HEK293T (cell line): ENCODE data around the gene CYP24A1.

Source experiments
- BHLHE40 ChIP-seq: fragments of 450-650 bp; IDR thresholded peaks from 2 replicates; pipeline ENCODE4 v1.6.1; 2016; ENCODE audit warnings: mild to moderate bottlenecking, moderate library complexity, borderline replicate concordance
- ELF4 ChIP-seq: fragments of 450-650 bp; IDR thresholded peaks from 2 replicates; pipeline ENCODE4 v1.6.1; 2017; ENCODE audit warnings: antibody characterized with exemption
- FOXA1 ChIP-seq: fragments of 450-650 bp; IDR thresholded peaks from 2 replicates; pipeline ENCODE4 v1.6.1; 2016; ENCODE audit warnings: mild to moderate bottlenecking
- FOXK2 ChIP-seq: fragments of 450-650 bp; IDR thresholded peaks from 2 replicates; pipeline ENCODE4 v1.6.1; 2016; ENCODE audit warnings: mild to moderate bottlenecking
- HDGF ChIP-seq: fragments of 450-650 bp; IDR thresholded peaks from 2 replicates; pipeline ENCODE4 v1.6.1; 2017; ENCODE audit warnings: antibody characterized with exemption, borderline replicate concordance
- NFRKB ChIP-seq: fragments of 450-650 bp; IDR thresholded peaks from 2 replicates; pipeline ENCODE4 v1.6.1; 2016; ENCODE audit warnings: mild to moderate bottlenecking, moderate library complexity
- SP1 ChIP-seq: fragments of 450-650 bp; IDR thresholded peaks from 2 replicates; pipeline ENCODE4 v1.6.1; 2017
- TARDBP ChIP-seq: fragments of 450-650 bp; IDR thresholded peaks from 2 replicates; pipeline ENCODE4 v1.6.1; 2016
- ZNF384 ChIP-seq: fragments of 450-650 bp; IDR thresholded peaks from 2 replicates; pipeline ENCODE4 v1.6.1; 2016

DNA sequence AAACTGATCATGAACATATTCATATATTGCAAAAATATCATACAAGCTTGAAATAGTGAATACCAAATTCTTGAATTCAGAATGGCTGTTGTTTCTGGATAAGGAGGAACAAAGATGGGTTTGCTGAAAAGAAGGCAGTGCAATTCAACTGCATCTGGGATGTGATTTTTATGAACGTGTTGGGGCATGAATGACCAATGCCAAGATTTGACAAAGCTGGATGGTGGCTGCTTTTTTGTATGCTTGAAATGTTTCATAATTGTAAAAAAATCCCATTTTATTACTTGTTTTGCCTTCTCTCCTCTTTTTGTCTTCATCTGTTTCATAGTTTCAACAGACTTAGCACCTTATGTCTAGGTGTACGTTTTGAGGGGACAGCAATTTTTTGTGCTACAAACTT lies 66.6 kb downstream of the CYP24A1 start:
- no peak for TF ChIP-seq BHLHE40
- TF ChIP-seq NFRKB = no peak
- no peak for TF ChIP-seq ELF4
- TF ChIP-seq HDGF = no peak
- no peak for TF ChIP-seq SP1
- no peak for TF ChIP-seq TARDBP
- no peak for TF ChIP-seq FOXK2
- no peak for TF ChIP-seq FOXA1
- no peak for TF ChIP-seq ZNF384
